GM23338 (cell line): ENCODE measurements around the gene ATXN7L1. TPM values are rescaled to one million over a fixed set of nuclear protein-coding genes. Genes with fewer than 3 reads are reported as not detected.
A peak's percentile ranks its signal among the peaks of the same experiment; 100 is the strongest.

Experiments
- ATAC-seq: fragments of 200-7000 bp; cut with Tn5 transposase; 3 replicates; pipeline ENCODE4 v1.9.1; 2020
- DNase-seq: peaks from one replicate; pipeline ENCODE4 v3.0.0-alpha.2; 2015; ENCODE audit warnings: low spot score
- H2AFZ ChIP-seq: fragments of 200-600 bp; sonication (generic); 2 replicates; pipeline ENCODE4 v1.8.0; 2016; ENCODE audit warnings: antibody characterized with exemption, mild to moderate bottlenecking, moderate library complexity
- H3F3A ChIP-seq: fragments of 200-600 bp; sonication (generic); replicated peaks from 2 replicates; pipeline ENCODE4 v1.8.0; 2017; ENCODE audit warnings: antibody characterized with exemption, mixed run types, low read depth
- H3K27ac ChIP-seq: fragments of 200-600 bp; sonication (generic); 2 replicates; pipeline ENCODE4 v1.6.1; 2016; ENCODE audit warnings: low read depth
- H3K27me3 ChIP-seq: fragments of 200-600 bp; sonication (generic); 2 replicates; pipeline ENCODE4 v1.8.0; 2016; ENCODE audit warnings: mild to moderate bottlenecking, mixed run types, moderate library complexity; ENCODE audit not compliant: insufficient read depth
- H3K36me3 ChIP-seq: fragments of 200-600 bp; sonication (generic); 2 replicates; pipeline ENCODE4 v1.8.0; 2016; ENCODE audit warnings: mild to moderate bottlenecking; ENCODE audit not compliant: insufficient read depth
- H3K4me1 ChIP-seq: fragments of 200-600 bp; sonication (generic); 2 replicates; pipeline ENCODE4 v1.8.0; 2016; ENCODE audit warnings: mild to moderate bottlenecking, moderate library complexity; ENCODE audit not compliant: insufficient read depth
- H3K4me2 ChIP-seq: fragments of 200-600 bp; sonication (generic); 2 replicates; pipeline ENCODE4 v1.7.1; 2017; ENCODE audit warnings: mixed run types
- H3K4me3 ChIP-seq: fragments of 200-600 bp; sonication (generic); 2 replicates; pipeline ENCODE4 v1.6.1; 2016; ENCODE audit warnings: mixed run types
- H3K79me2 ChIP-seq: fragments of 200-600 bp; sonication (generic); replicated peaks from 2 replicates; pipeline ENCODE4 v1.8.0; 2017; ENCODE audit warnings: mild to moderate bottlenecking; ENCODE audit not compliant: insufficient read depth
- H3K9me2 ChIP-seq: fragments of 200-600 bp; sonication (generic); 2 replicates; pipeline ENCODE4 v1.8.0; 2017; ENCODE audit not compliant: insufficient read depth
- H4K20me1 ChIP-seq: fragments of 200-600 bp; sonication (generic); replicated peaks from 2 replicates; pipeline ENCODE4 v1.8.0; 2017; ENCODE audit warnings: mild to moderate bottlenecking; ENCODE audit not compliant: insufficient read depth
- H3K27ac Mint-ChIP-seq: 2 replicates; pipeline ENCODE4 v1.8.0; 2020; ENCODE audit warnings: inconsistent platforms, mild to moderate bottlenecking, moderate library complexity, mixed read lengths
- H3K27me3 Mint-ChIP-seq: 3 replicates; pipeline ENCODE4 v1.8.0; 2022; ENCODE audit warnings: low read depth, mild to moderate bottlenecking, moderate library complexity, mixed read lengths, inconsistent platforms; ENCODE audit not compliant: insufficient read depth, poor library complexity
- H3K36me3 Mint-ChIP-seq: 3 replicates; pipeline ENCODE4 v1.8.0; 2021; ENCODE audit warnings: low read depth, mild to moderate bottlenecking, inconsistent platforms, moderate library complexity, mixed read lengths
- H3K4me1 Mint-ChIP-seq: 3 replicates; pipeline ENCODE4 v1.8.0; 2020; ENCODE audit warnings: mild to moderate bottlenecking, inconsistent platforms, mixed read lengths
- H3K4me3 Mint-ChIP-seq: 3 replicates; pipeline ENCODE4 v1.8.0; 2021; ENCODE audit warnings: moderate library complexity, mild to moderate bottlenecking, inconsistent platforms, mixed read lengths
- H3K9me3 Mint-ChIP-seq: 3 replicates; pipeline ENCODE4 v1.8.0; 2020; ENCODE audit warnings: moderate library complexity, mild to moderate bottlenecking, inconsistent platforms, mixed read lengths
- CREB1 ChIP-seq: fragments of 250-450 bp; sonication (Bioruptor Pico); IDR thresholded peaks from 2 replicates; pipeline ENCODE4 v1.5.0; 2020; ENCODE audit warnings: low read depth, mild to moderate bottlenecking, moderate library complexity
- ETS1 ChIP-seq: IDR thresholded peaks from 2 replicates; pipeline ENCODE4 v1.6.1; 2016; ENCODE audit warnings: antibody characterized with exemption
- EZH2 ChIP-seq: fragments of 200-600 bp; sonication (generic); IDR thresholded peaks from one replicate; pipeline ENCODE4 v1.8.0; 2017; ENCODE audit warnings: antibody characterized with exemption, mild to moderate bottlenecking, low read depth; ENCODE audit not compliant: unreplicated experiment
- EZH2phosphoT487 ChIP-seq: fragments of 200-600 bp; sonication (generic); IDR thresholded peaks from one replicate; pipeline ENCODE4 v1.8.1; 2018; ENCODE audit warnings: antibody characterized with exemption; ENCODE audit not compliant: unreplicated experiment
- JUNB ChIP-seq: IDR thresholded peaks from one replicate; pipeline ENCODE4 v1.6.1; 2016; ENCODE audit warnings: antibody characterized with exemption; ENCODE audit not compliant: unreplicated experiment
- NANOG ChIP-seq: IDR thresholded peaks from 2 replicates; pipeline ENCODE4 v1.6.1; 2016; ENCODE audit warnings: antibody characterized with exemption, borderline replicate concordance
- POLR2AphosphoS5 ChIP-seq: IDR thresholded peaks from 2 replicates; pipeline ENCODE4 v1.6.1; 2016; ENCODE audit warnings: antibody characterized with exemption, low read depth
- REST ChIP-seq: IDR thresholded peaks from one replicate; pipeline ENCODE4 v1.6.1; 2018; ENCODE audit warnings: antibody characterized with exemption; ENCODE audit not compliant: unreplicated experiment
- STAT1 ChIP-seq: IDR thresholded peaks from one replicate; pipeline ENCODE4 v1.6.1; 2016; ENCODE audit warnings: antibody characterized with exemption; ENCODE audit not compliant: unreplicated experiment
- ZNF114 ChIP-seq: fragments of 250-450 bp; sonication (Bioruptor Pico); IDR thresholded peaks from 2 replicates; pipeline ENCODE4 v1.5.0; 2020; ENCODE audit warnings: mild to moderate bottlenecking, moderate library complexity
- polyA plus RNA-seq: library from polyadenylated mRNA; unstranded; fragments of >200 nt; fragmentation: Nextera tagmentation; extraction: Ambion mirVana; gene quantifications from 2 replicates; pipeline ENCODE4 v1.2.1, GENCODE V29; 2016
- total RNA-seq: library from RNA; depleted of rRNA; stranded (reverse); fragments of >200 nt; shearing (Covaris generic); gene quantifications from 2 replicates; pipeline ENCODE4 v1.2.3, GENCODE V29; 2014
- TF ChIP-seq, protein P1 (sequence below): fragments of 250-450 bp; sonication (Bioruptor Pico); IDR thresholded peaks from 2 replicates; pipeline ENCODE4 v1.5.0; 2020; ENCODE audit warnings: mild to moderate bottlenecking, moderate library complexity

ATXN7L1 gene
- total and polyA plus RNA-seq, 2 experiments from 2014 or later, result 22.8 to 29.8 TPM

- H3K4me3 Mint-ChIP-seq, result no peak overlapping the region
- H3K27ac Mint-ChIP-seq, result no peak overlapping the region
- H3K36me3 Mint-ChIP-seq, result no peaks in the 10 kb centered on the region; the same call in 2 of the 3 replicates
- no peaks in the 10 kb centered on the region for H3K9me3 Mint-ChIP-seq
- Histone ChIP-seq H2AFZ (no peak overlapping the region), H3K79me2 (peaks cover 52% of the 10 kb centered on the region), H3K4me2 (no peak overlapping the region), H3K27ac (no peak overlapping the region), H4K20me1 (peaks cover 18% of the 10 kb centered on the region), H3K9me2 (peaks cover 5% of the 10 kb centered on the region; the same call in 1 of the 2 replicates), H3K4me3 (no peak overlapping the region), H3K27me3 (no peaks in the 10 kb centered on the region), H3K36me3 (no peaks in the 10 kb centered on the region), H3K4me1 (peaks cover 76% of the 10 kb centered on the region), H3F3A (peaks cover 22% of the 10 kb centered on the region)
- TF ChIP-seq CREB1, result no peak
- TF ChIP-seq STAT1, result no peak
- TF ChIP-seq, protein P1, sequence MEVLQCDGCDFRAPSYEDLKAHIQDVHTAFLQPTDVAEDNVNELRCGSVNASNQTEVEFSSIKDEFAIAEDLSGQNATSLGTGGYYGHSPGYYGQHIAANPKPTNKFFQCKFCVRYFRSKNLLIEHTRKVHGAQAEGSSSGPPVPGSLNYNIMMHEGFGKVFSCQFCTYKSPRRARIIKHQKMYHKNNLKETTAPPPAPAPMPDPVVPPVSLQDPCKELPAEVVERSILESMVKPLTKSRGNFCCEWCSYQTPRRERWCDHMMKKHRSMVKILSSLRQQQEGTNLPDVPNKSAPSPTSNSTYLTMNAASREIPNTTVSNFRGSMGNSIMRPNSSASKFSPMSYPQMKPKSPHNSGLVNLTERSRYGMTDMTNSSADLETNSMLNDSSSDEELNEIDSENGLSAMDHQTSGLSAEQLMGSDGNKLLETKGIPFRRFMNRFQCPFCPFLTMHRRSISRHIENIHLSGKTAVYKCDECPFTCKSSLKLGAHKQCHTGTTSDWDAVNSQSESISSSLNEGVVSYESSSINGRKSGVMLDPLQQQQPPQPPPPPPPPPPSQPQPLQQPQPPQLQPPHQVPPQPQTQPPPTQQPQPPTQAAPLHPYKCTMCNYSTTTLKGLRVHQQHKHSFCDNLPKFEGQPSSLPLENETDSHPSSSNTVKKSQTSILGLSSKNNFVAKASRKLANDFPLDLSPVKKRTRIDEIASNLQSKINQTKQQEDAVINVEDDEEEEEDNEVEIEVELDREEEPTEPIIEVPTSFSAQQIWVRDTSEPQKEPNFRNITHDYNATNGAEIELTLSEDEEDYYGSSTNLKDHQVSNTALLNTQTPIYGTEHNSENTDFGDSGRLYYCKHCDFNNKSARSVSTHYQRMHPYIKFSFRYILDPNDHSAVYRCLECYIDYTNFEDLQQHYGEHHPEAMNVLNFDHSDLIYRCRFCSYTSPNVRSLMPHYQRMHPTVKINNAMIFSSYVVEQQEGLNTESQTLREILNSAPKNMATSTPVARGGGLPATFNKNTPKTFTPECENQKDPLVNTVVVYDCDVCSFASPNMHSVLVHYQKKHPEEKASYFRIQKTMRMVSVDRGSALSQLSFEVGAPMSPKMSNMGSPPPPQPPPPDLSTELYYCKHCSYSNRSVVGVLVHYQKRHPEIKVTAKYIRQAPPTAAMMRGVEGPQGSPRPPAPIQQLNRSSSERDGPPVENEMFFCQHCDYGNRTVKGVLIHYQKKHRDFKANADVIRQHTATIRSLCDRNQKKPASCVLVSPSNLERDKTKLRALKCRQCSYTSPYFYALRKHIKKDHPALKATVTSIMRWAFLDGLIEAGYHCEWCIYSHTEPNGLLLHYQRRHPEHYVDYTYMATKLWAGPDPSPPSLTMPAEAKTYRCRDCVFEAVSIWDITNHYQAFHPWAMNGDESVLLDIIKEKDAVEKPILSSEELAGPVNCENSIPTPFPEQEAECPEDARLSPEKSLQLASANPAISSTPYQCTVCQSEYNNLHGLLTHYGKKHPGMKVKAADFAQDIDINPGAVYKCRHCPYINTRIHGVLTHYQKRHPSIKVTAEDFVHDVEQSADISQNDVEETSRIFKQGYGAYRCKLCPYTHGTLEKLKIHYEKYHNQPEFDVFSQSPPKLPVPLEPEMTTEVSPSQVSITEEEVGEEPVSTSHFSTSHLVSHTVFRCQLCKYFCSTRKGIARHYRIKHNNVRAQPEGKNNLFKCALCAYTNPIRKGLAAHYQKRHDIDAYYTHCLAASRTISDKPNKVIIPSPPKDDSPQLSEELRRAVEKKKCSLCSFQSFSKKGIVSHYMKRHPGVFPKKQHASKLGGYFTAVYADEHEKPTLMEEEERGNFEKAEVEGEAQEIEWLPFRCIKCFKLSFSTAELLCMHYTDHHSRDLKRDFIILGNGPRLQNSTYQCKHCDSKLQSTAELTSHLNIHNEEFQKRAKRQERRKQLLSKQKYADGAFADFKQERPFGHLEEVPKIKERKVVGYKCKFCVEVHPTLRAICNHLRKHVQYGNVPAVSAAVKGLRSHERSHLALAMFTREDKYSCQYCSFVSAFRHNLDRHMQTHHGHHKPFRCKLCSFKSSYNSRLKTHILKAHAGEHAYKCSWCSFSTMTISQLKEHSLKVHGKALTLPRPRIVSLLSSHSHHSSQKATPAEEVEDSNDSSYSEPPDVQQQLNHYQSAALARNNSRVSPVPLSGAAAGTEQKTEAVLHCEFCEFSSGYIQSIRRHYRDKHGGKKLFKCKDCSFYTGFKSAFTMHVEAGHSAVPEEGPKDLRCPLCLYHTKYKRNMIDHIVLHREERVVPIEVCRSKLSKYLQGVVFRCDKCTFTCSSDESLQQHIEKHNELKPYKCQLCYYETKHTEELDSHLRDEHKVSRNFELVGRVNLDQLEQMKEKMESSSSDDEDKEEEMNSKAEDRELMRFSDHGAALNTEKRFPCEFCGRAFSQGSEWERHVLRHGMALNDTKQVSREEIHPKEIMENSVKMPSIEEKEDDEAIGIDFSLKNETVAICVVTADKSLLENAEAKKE (CRISPR knock-in tag), result no peak
- no peak for TF ChIP-seq EZH2phosphoT487
- no peak for TF ChIP-seq JUNB
- DNase-seq (no peak), ATAC-seq (no peak)
- H3K4me1 Mint-ChIP-seq, result peaks cover 79% of the 10 kb centered on the region
- H3K27me3 Mint-ChIP-seq, result peaks cover 8% of the 10 kb centered on the region
These were observed 41.0 kb downstream of the ATXN7L1 start for GRCh38 chr7:105835441-105835840.

DNA sequence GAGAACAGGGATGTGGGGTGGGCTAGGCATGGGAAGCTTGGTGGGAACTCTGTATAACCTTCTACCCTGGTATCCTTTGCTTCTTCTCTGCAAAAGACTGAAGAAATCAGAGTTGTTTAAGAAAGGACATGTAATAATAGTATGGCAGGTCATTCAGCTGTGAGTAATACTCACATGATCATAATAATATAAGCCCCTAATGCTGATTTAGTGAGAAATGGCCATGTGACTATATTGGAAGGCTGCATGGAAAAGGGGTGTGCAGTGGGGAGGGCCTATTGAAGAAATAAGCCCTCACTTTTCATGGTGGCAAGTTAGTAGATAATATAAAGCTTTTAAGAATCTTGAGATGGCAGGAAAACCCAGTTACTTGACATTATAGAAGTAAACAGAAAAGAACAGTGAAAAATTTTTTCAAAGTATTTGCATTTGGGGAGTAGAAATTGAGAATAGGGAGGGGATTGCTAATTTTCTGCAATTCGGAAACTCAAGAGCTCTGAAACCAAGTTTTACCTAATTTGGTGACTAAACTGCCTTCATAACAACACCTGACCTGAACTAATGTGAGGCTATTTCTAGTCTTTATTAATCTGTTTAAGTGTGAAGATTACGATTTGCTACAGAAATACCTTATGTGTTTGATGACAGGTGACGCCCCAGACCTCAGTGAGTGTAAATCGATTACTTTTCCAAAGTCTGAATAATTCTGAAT lies 44.4 kb downstream of the ATXN7L1 start:
- peaks cover 56% of the 10 kb centered on the region for H3K4me1 Mint-ChIP-seq
- no peak overlapping the region for H3K27ac ChIP-seq
- peaks cover 4% of the 10 kb centered on the region; the same call in 1 of the 2 replicates for H3K9me2 ChIP-seq
- H3K79me2 ChIP-seq, result peaks cover 66% of the 10 kb centered on the region
- H3K36me3 ChIP-seq, result no peaks in the 10 kb centered on the region
- H3K4me3 Mint-ChIP-seq, result no peak overlapping the region
- no peaks in the 10 kb centered on the region for H3K27me3 ChIP-seq
- no peaks in the 10 kb centered on the region for H3K36me3 Mint-ChIP-seq
- H4K20me1 ChIP-seq, result peaks cover 18% of the 10 kb centered on the region
- peaks cover 53% of the 10 kb centered on the region for H3K4me1 ChIP-seq
- no peak for DNase-seq
- no peaks in the 10 kb centered on the region for H3K9me3 Mint-ChIP-seq
- no peak overlapping the region for H3K4me3 ChIP-seq
- H3K4me2 ChIP-seq, result peak overlapping the region; percentile 55
- ATAC-seq, result no peak
- H3K27me3 Mint-ChIP-seq, result peaks cover 3% of the 10 kb centered on the region
- H2AFZ ChIP-seq, result no peak overlapping the region
- no peaks in the 10 kb centered on the region for H3F3A ChIP-seq
- H3K27ac Mint-ChIP-seq, result no peak overlapping the region
- TF ChIP-seq NANOG (no peak), CREB1 (no peak), EZH2 (no peak), REST (no peak), ZNF114 (CRISPR knock-in tag) (no peak), POLR2AphosphoS5 (no peak), EZH2phosphoT487 (no peak), ETS1 (no peak)
